GM21717 (cell line): Measurements from ENCODE around the gene CUX1.
A peak's percentile ranks its signal among the peaks of the same experiment; 100 is the strongest.

ENCODE experiments used
- ATAC-seq: cut with Tn5 transposase; IDR thresholded peaks from one replicate; pipeline ENCODE4 v1.9.1; 2021; ENCODE audit warnings: mild to moderate bottlenecking, moderate library complexity; ENCODE audit not compliant: unreplicated experiment

CUX1 gene

GRCh38 chr7:102275123-102275703, 457.8 kb downstream of the CUX1 start:
- no peak for ATAC-seq

DNA sequence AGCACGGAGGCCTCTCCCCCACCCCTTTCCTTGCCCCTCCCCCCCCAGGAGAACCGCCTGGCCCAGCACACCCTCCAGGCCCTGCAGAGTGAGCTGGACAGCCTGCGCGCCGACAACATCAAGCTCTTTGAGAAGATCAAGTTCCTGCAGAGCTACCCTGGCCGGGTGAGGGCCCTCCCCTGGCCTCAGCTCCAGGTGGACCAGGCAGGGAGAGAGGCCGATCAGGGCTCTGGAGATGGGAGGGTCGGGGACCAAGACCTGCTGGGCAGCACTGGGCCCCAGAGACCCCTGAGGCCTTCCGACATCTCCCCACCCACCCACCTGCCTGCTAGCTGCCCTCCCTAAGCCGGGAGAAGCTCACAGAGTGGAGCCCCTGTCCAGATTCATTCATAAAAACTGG, 460.5 kb downstream of the CUX1 start:
- no peak for ATAC-seq

- peak; percentile 60 for ATAC-seq
Observed at GRCh38 chr7:102279537-102280400, 462.3 kb downstream of the CUX1 start.

GRCh38 chr7:102280521-102280920, 463.1 kb downstream of the CUX1 start:
- ATAC-seq: no peak

DNA sequence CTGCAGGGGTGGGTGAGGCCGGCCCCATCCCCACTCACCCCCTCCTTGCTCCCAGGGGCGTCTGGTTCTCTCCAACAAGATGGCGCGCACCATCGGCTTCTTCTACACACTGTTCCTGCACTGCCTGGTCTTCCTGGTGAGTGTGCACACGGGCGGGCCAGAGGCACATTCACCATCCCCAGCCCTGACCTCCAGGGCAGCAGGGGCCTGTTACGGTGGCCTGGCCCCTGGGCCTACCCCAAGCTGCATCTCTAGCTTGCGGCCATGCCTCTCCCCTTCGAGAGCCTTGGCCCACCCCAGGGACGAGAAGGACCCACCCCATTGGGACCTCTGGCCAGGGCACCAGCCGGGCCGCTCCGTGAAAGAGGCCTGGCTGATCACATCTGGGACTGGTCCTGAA, 464.4 kb downstream of the CUX1 start:
- ATAC-seq: no peak

DNA sequence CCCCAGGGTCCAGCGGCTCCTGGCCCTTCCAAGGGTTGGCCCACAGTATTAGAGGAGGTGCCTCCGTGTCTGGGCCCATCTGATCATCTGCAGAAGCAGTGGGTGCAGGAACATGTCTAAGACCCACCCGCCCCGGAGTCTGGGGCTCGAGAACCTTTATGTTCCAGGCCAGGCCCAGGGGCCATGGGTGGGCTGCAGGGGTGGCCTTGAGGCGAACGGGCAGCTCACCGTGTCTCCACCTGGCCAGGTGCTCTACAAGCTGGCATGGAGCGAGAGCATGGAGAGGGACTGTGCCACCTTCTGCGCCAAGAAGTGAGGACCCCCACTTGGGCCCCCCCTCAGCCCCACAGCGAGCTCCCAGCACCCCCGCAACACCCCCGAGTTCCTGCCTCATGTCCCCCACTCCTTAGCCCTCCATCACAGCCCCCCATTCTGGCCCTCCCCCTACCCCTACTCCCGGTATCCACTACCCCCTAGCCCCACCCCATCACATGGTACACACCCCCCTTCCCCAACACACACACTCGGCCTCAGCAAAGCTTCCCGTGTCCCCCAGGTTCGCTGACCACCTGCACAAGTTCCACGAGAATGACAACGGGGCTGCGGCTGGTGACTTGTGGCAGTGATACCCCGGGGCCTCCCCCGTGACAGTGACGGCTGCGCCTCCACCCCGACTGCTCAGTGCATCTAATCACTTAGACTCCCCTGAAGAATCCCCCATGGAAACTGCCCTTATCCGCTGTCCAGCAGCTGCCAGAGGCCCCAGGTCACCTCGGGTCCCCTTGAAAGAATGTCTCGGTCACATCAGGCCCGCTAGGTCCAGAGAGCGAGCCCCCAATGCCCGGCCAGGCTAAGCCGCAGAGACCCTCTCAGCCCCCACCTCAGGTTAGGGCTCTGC, 465.3 kb downstream of the CUX1 start:
- no peak for ATAC-seq

DNA sequence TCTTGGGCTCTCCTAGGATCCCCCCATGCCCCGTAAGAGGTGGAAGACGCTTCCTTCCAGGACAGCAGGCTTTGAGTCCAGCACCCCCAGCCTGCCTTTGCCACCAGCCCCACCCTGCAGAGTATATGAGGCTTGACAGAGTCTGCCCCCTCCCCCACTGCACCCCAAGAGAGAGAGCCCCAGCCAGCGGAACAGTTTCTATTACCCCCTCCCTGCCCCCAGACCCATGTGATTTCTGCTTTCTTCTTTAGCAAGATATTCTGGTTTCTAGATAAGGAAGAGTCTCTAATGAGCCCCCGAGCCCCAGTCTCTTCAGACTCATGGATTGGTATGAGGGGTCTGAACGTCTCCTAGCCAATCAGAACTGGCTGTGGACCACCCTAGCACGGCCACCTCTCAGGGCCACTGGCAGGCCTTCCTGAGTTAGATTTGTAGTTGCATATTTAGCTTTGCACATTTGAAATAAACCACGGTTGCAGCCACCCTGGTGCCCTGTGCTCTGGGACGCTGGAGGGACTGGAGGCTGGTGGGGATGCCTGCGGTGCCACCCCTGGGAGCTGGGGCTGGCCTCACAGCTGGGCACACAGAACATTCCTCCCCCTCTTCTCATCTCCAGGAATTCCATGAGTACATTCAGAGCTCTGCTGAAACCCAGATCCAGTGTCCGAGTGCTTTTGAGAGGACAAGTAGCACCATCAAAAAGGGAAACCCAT, 466.2 kb downstream of the CUX1 start:
- no peak for ATAC-seq

DNA sequence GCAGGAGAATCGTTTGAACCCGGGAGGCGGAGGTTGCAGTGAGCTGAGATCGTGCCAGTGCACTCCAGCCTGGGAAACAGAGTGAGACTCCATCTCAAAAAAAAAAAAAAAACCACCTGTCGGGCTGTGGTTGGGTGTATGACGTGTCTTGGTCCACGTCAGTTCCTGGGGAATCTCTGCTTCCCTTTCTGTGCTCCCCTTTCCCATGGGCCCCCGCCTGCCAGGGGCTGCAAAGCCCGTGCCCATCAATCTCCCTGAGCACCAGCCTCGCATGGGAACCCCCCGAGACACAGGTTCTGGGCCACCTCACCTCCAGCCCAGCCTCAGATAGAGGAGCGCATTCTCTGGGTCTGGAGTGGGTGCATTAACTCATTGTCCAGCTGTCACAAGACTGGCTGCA, 467.0 kb downstream of the CUX1 start:
- no peak for ATAC-seq

- ATAC-seq: no peak
Observed at GRCh38 chr7:102284891-102285539, 467.6 kb downstream of the CUX1 start.

GRCh38 chr7:102285540-102286236, 468.3 kb downstream of the CUX1 start:
- ATAC-seq: peak; percentile 1

GRCh38 chr7:102286237-102287110, 469.0 kb downstream of the CUX1 start, which contains the start of gene SH2B2:
Gene SH2B2, plus strand, starts transcription at chr7:102286868. Its CDS starts 13,683 bp downstream, at chr7:102300551.
- peak; percentile 21 for ATAC-seq

GRCh38 chr7:102287111-102287980, 469.9 kb downstream of the CUX1 start:
- ATAC-seq: peak; percentile 18

DNA sequence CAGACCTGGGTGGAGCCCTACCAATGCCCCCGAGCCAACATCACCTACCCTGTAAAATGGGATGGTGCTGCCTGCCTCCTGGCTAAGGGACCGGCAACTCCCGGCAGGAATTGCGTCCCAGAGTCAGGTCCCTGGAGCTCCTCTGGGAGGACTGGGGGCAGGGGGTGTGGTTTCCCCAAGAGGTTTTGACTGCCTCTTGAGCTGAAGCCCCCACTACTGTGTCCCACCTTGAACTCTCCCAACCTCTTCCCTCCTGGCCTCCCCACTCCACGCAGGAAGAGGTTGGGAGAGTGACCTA, 470.5 kb downstream of the CUX1 start:
- no peak for ATAC-seq

DNA sequence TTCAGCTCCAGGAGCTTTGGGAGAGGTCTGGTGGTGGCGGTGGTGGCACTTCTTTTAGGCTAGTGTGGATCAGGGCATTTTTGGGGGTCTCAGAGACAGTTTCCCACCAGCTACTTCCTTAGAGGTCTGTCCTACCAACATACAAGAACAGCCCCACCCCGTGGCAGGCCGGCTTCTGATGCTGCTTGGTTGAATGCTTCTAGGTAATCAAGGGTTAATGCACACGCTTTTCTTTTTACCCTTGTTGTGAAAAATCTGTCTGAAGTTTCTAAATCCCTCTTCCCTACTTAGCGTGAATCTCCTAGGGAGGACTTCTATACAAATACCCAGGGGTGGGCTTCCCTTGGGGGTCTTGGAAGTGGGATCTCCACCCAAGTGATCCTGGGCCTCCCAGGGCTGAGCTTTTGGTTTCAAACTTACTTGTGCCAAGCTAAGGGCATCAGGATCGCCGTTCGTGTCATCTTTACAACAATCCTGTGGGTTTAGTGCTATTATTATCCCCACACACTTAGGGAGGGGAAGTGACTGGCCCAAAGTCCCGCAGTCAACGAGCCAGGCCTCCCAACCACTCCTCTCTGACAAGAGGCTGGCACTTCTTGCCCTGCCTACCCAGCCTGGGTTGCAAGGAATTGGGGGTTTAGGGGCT, 471.0 kb downstream of the CUX1 start:
- ATAC-seq: no peak

DNA sequence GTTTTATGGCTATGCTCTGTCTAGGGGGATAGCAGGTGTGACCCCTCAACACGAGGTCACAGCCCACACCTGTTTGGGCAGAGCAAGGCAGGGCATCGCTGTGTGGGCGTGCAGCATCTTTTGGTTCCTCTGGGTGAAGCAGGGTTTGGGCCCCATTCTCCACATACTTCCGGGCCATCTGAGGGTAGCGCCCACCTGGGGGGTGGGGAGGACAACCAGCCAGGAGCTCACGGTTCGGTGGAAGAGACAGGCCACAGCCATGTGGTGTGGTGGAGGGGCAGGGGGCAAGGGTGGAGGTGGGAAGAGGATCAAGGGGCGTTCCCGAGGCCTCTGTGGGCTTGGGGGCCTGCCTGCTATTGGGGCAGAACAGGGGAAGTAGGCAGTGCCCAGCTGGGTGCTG, 471.6 kb downstream of the CUX1 start:
- ATAC-seq: no peak

- ATAC-seq: peak; percentile 38
Observed at GRCh38 chr7:102291056-102291915, 473.9 kb downstream of the CUX1 start.

- ATAC-seq: no peak
Observed at GRCh38 chr7:102291916-102292267, 474.5 kb downstream of the CUX1 start.
